DOHH2 (cell line): ENCODE data around the gene SMYD2.

Source experiments
- H3F3A ChIP-seq: fragments of 200-600 bp; sonication (generic), shearing (Covaris generic); 2 replicates; pipeline ENCODE4 v1.6.0; 2016; ENCODE audit warnings: antibody characterized with exemption, mild to moderate bottlenecking; ENCODE audit not compliant: control insufficient read depth, insufficient read depth
- H3K27ac ChIP-seq: fragments of 200-600 bp; sonication (generic); 2 replicates; pipeline ENCODE4 v1.5.1; 2014; ENCODE audit warnings: low read depth, mild to moderate bottlenecking, low read length, moderate library complexity
- H3K27me3 ChIP-seq: fragments of 200-600 bp; sonication (generic); 2 replicates; pipeline ENCODE4 v1.6.1; 2014; ENCODE audit warnings: mild to moderate bottlenecking, low read length, mixed read lengths; ENCODE audit not compliant: control insufficient read depth
- H3K36me3 ChIP-seq: fragments of 200-600 bp; sonication (generic); 2 replicates; pipeline ENCODE4 v1.6.1; 2014; ENCODE audit warnings: mild to moderate bottlenecking, low read length, moderate library complexity, mixed read lengths; ENCODE audit not compliant: control insufficient read depth
- H3K4me1 ChIP-seq: fragments of 200-600 bp; sonication (generic); 2 replicates; pipeline ENCODE4 v1.6.1; 2014; ENCODE audit warnings: mild to moderate bottlenecking, low read length, mixed read lengths; ENCODE audit not compliant: control insufficient read depth
- H3K4me2 ChIP-seq: fragments of 200-600 bp; sonication (generic); 2 replicates; pipeline ENCODE4 v1.6.0; 2014; ENCODE audit warnings: mild to moderate bottlenecking, low read length, moderate library complexity
- H3K4me3 ChIP-seq: fragments of 200-600 bp; sonication (generic); 2 replicates; pipeline ENCODE4 v1.5.1; 2014; ENCODE audit warnings: mild to moderate bottlenecking, low read length, mixed read lengths
- H3K79me2 ChIP-seq: fragments of 200-600 bp; sonication (generic); 2 replicates; pipeline ENCODE4 v1.6.1; 2014; ENCODE audit warnings: mild to moderate bottlenecking, low read length, mixed read lengths; ENCODE audit not compliant: control insufficient read depth
- H3K9me2 ChIP-seq: fragments of 200-600 bp; sonication (generic); replicated peaks from 2 replicates; pipeline ENCODE4 v1.6.1; 2014; ENCODE audit warnings: mild to moderate bottlenecking, low read length, mixed read lengths; ENCODE audit not compliant: control insufficient read depth
- H3K9me3 ChIP-seq: fragments of 200-600 bp; sonication (generic); 2 replicates; pipeline ENCODE4 v1.6.1; 2014; ENCODE audit warnings: antibody characterized with exemption, low read length, mixed read lengths; ENCODE audit not compliant: control insufficient read depth, insufficient read depth
- H4K20me1 ChIP-seq: fragments of 200-600 bp; sonication (generic); 2 replicates; pipeline ENCODE4 v1.6.0; 2014; ENCODE audit warnings: low read depth, mild to moderate bottlenecking, antibody characterized with exemption, low read length, moderate library complexity; ENCODE audit not compliant: control insufficient read depth, insufficient read depth
- EZH2phosphoT487 ChIP-seq: fragments of 200-600 bp; sonication (generic); IDR thresholded peaks from 2 replicates; pipeline ENCODE4 v1.6.1; 2017; ENCODE audit warnings: borderline replicate concordance, mild to moderate bottlenecking, antibody characterized with exemption, low read length, moderate library complexity, mixed read lengths
- TF ChIP-seq, protein P1 (sequence below): fragments of 200-600 bp; sonication (generic); IDR thresholded peaks from one replicate; pipeline ENCODE4 v1.5.1; 2014; ENCODE audit warnings: antibody characterized with exemption, mild to moderate bottlenecking, low read depth, low read length; ENCODE audit not compliant: poor library complexity, severe bottlenecking

The SMYD2 gene

DNA sequence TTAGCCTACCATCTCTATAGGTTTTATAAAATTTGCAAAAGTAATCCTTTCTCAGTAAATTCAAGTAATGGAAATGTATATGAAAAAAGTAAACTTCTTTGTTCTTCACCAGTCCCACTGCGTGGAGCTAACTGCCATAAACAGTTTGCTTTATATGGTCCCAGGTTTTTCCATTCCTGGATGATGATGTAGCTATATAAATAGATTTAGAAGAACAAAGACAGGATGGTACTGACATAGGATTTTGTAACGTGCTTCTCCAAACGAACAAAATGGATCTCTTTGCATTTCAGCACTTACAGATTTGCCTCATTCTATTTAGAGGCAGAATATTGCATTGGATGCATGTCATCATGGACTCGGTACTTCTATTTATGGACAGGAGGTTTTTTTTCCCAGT, 57.3 kb downstream of the SMYD2 start:
- H3K27me3 ChIP-seq, result no peaks in the 10 kb centered on the region
- no peaks in the 10 kb centered on the region for H3K9me3 ChIP-seq
- H3K4me3 ChIP-seq, result no peak overlapping the region
- H3K9me2 ChIP-seq, result no peaks in the 10 kb centered on the region
- H3K79me2 ChIP-seq, result no peaks in the 10 kb centered on the region
- H3K4me1 ChIP-seq, result no peaks in the 10 kb centered on the region
- no peaks in the 10 kb centered on the region for H4K20me1 ChIP-seq
- H3K27ac ChIP-seq, result no peak overlapping the region
- TF ChIP-seq, protein P1, sequence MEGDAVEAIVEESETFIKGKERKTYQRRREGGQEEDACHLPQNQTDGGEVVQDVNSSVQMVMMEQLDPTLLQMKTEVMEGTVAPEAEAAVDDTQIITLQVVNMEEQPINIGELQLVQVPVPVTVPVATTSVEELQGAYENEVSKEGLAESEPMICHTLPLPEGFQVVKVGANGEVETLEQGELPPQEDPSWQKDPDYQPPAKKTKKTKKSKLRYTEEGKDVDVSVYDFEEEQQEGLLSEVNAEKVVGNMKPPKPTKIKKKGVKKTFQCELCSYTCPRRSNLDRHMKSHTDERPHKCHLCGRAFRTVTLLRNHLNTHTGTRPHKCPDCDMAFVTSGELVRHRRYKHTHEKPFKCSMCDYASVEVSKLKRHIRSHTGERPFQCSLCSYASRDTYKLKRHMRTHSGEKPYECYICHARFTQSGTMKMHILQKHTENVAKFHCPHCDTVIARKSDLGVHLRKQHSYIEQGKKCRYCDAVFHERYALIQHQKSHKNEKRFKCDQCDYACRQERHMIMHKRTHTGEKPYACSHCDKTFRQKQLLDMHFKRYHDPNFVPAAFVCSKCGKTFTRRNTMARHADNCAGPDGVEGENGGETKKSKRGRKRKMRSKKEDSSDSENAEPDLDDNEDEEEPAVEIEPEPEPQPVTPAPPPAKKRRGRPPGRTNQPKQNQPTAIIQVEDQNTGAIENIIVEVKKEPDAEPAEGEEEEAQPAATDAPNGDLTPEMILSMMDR, result no peak
- TF ChIP-seq EZH2phosphoT487, result no peak
- no peak overlapping the region for H3K4me2 ChIP-seq
- no peaks in the 10 kb centered on the region for H3K36me3 ChIP-seq
- H3F3A ChIP-seq, result no peaks in the 10 kb centered on the region

DNA sequence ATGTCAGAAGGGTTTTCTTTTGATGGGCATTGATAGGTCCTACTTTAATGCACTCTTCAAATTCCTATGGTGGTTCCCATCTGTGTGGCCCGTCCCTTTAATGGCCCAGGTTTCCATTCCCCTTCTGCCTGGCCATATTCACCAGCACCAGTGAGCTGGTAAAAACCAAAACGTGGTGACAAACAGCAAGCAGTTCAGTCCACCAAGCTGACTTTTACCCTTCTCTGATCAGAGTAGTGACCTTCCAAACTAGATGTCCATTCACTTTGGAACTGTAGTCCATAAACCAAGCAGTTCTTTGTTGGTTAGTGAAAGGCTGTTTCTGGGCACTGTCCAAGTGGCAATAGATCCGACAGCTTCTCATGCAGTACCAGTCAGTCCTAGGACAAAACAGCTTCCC, 60.5 kb downstream of the SMYD2 start:
- no peaks in the 10 kb centered on the region for H3F3A ChIP-seq
- H3K4me1 ChIP-seq, result no peaks in the 10 kb centered on the region
- no peak overlapping the region for H3K4me2 ChIP-seq
- no peaks in the 10 kb centered on the region for H3K79me2 ChIP-seq
- H3K36me3 ChIP-seq, result no peaks in the 10 kb centered on the region
- no peaks in the 10 kb centered on the region for H3K27me3 ChIP-seq
- H3K9me3 ChIP-seq, result peaks cover 5% of the 10 kb centered on the region; the same call in 1 of the 2 replicates
- H3K9me2 ChIP-seq, result no peaks in the 10 kb centered on the region
- H3K4me3 ChIP-seq, result no peak overlapping the region
- no peak for TF ChIP-seq EZH2phosphoT487
- TF ChIP-seq, protein P1, result no peak
- no peaks in the 10 kb centered on the region for H4K20me1 ChIP-seq
- no peak overlapping the region for H3K27ac ChIP-seq

DNA sequence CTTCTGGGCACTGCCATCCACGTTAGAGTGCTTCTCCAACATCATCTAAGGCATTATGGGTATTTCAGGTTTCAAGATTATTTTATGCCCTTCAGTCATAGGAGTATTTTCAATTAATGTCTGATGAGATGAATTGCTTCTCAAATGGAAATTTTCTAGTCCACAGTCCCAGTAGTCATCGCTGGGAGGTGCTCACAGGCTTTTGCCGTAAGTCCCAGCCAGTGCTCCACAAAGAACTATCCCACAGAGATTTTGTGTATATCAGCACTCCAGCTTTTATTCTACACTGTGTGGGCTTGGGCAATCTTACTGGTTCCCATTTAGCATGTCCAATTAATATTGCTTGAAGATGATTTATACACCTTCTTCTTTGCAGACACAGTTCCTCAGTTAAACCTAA, 61.0 kb downstream of the SMYD2 start:
- Histone ChIP-seq H3K9me3 (peaks cover 5% of the 10 kb centered on the region; the same call in 1 of the 2 replicates), H3K4me3 (no peak overlapping the region), H3K4me1 (no peaks in the 10 kb centered on the region), H3K4me2 (no peak overlapping the region), H4K20me1 (no peaks in the 10 kb centered on the region), H3K36me3 (no peaks in the 10 kb centered on the region), H3K27ac (no peak overlapping the region), H3K79me2 (no peaks in the 10 kb centered on the region), H3K27me3 (no peaks in the 10 kb centered on the region), H3F3A (no peaks in the 10 kb centered on the region), H3K9me2 (no peaks in the 10 kb centered on the region)
- TF ChIP-seq EZH2phosphoT487, result no peak
- TF ChIP-seq, protein P1, result no peak

DNA sequence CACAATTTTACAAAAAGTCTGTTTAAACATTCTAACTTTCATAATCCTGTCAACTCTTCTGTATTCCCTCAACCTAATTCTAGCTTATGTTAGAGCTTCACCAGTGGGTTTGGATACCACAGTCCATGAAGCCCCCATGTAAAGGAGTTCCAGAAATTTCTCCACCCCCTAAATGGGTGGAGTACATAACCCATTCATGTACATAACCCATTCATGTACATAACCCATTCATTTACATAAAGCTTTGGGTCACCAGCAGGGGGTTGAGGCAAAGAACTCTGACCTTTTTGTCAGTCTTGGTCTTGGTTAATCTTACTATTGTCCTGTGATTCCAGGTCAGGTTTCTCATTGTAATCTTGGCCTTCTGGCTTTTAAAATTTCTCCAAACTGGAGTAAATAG, 61.6 kb downstream of the SMYD2 start:
- H3K4me3 ChIP-seq, result no peak overlapping the region
- no peaks in the 10 kb centered on the region for H3K9me2 ChIP-seq
- H3K27ac ChIP-seq, result no peak overlapping the region
- no peaks in the 10 kb centered on the region for H3K4me1 ChIP-seq
- no peaks in the 10 kb centered on the region for H3K36me3 ChIP-seq
- no peaks in the 10 kb centered on the region for H3F3A ChIP-seq
- no peak overlapping the region for H3K4me2 ChIP-seq
- H3K27me3 ChIP-seq, result no peaks in the 10 kb centered on the region
- no peaks in the 10 kb centered on the region for H3K79me2 ChIP-seq
- TF ChIP-seq EZH2phosphoT487, result no peak
- TF ChIP-seq, protein P1, result no peak
- peaks cover 5% of the 10 kb centered on the region; the same call in 1 of the 2 replicates for H3K9me3 ChIP-seq
- H4K20me1 ChIP-seq, result no peaks in the 10 kb centered on the region
